Bone marrow (tissue), 2 donors: ENCODE data around the gene GJB3.
"Not testable (repeated sequence)": the region's sequence is repeated elsewhere in the genome, so short reads cannot be mapped to it uniquely, and the experiment has no call there.

Experiments
- DNase-seq, 2 donors: peaks; one replicate each; lab custom pipeline; 2025; lab: John Stamatoyannopoulos, UW

GJB3 gene

GRCh38 chr1:34786521-34787325 lies 5.7 kb downstream of the GJB3 start:
- peak; percentile 10 to 51 for DNase-seq

DNA sequence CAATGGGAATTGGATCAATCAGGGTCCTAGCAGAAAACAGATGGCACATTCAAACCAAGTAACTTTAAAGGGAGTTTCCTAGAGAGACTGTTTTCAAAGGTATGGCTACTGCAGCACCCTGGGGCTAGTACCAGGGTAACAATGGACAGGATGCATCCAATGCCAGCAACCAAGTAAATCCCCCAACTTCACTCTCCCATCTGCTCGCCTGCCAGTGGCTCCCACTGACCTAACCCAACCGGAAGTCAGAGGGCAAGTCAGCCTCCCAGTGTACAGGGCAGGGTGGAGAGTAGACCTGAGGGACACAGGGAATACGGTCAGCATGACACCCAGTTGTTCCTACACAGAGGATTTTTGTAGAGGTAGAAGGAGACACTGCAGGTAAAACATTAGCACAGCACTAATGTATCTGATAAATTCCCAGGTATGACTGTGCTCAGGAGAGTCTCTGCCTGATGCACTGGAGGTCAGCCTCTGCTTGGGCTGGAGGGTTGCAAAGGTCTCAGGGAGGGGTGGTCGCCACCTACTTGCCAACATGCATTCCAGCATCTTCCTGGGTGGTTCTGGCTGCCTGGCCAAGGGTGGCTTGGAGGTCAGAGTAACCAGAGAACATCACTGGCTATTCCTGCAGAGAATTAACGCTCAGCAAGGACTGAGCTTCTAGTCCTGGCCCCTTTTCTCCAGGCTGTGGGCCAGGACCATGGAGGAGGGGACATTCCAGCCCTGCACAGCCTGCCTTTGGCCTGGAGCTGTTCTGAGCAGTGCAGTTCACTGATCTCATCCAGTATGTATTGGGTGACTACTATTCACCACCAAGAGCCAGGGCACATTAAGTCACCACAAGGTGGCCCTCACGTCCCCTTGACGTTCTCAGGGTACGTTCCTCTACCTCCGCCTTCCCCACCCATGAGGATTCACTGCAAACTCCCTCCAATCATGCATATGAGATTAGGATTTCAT lies 6.7 kb downstream of the GJB3 start:
- no peak for DNase-seq

DNA sequence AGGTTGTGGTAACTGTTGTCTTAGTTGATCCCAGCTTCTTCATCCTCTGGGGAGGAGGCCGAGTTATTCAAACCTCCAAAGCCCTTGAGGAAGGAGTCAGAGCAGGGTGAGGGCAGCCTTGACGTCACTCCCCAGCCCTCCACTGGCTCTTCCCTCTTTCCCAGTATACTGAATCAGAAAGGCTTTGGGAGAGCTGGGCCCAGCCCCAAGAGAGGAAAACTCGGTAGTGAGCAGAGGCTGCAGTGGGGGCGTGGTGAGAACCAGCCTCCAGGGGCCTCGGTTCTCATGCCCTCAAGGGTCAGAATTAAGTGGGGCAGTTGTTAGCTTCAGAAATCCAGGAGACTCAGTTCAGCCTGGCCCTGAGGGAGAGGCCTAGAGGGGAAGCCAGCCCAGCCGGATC lies 10.0 kb downstream of the GJB3 start:
- DNase-seq: no peak

DNA sequence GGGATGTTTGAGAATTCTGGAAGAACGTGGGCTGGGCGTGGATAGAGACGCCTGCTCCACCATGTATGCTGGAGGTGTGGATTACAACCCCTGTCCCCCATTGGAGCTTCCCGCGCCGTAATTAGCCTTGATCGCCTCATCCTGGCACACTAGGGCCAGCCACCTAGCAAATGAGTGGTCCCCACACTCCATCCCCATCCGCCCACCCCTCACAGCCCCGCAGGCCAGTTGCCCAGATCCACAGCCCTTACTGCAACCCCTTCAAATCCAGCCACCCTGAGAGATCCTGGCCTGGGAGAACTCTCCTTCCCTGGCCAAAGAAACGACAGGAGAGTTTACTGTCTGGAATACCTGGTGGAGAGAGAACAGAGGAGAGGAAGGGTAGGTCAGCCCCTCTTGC lies 11.4 kb downstream of the GJB3 start:
- no peak for DNase-seq

DNA sequence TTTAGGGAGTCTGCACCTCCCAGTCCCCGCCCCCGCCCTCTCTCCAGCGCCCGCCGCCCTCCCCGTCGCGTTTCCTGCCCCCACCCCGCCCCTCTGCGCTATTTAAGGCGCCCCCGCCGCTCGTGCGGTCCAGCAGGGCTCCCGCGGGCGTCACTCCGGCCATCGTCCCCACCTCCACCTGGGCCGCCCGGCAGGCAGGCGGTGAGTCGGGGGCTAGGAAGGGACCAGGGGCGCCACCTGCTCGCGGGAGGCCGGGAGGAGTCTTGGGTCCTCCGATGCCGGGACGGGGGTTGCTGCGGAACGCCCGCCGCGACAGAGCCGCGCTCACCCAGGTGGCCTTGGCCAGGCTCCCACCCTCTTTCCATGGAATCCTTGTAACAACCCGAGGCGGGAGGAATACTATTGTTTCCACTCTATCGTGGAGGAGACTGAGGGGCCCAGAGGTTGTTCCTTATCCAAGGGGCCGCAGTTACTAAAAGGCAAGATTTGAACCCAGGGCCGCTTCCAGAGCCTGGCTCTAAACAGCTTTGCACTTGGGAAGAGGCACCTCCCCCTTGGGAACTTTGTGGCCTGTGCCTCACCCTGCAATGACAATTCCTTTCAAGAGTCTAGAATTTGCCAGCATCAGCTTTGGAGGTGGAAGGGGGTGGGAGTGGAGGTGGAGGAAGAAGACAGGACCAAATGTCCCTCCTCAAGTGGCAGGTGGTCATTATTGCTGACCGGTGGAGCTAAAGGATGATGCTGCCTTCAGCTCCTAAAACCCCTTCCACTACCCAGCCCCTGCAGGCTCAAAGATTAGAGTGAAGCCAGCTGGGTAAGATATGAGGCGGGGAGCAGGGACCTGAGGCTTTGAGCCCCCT lies 12.1 kb downstream of the GJB3 start, which contains the start of gene GJA4:
GJA4 (plus strand) TSS at position 132 of the 860 bp plus-strand sequence. CDS start 1,215 bp downstream, outside the sequence.
- no peak for DNase-seq

- DNase-seq: no peak
Observed at GRCh38 chr1:34794001-34794789, 13.2 kb downstream of the GJB3 start.

DNA sequence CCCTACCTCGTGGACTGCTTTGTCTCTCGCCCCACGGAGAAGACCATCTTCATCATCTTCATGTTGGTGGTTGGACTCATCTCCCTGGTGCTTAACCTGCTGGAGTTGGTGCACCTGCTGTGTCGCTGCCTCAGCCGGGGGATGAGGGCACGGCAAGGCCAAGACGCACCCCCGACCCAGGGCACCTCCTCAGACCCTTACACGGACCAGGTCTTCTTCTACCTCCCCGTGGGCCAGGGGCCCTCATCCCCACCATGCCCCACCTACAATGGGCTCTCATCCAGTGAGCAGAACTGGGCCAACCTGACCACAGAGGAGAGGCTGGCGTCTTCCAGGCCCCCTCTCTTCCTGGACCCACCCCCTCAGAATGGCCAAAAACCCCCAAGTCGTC lies 13.8 kb downstream of the GJB3 start:
- no peak for DNase-seq

DNA sequence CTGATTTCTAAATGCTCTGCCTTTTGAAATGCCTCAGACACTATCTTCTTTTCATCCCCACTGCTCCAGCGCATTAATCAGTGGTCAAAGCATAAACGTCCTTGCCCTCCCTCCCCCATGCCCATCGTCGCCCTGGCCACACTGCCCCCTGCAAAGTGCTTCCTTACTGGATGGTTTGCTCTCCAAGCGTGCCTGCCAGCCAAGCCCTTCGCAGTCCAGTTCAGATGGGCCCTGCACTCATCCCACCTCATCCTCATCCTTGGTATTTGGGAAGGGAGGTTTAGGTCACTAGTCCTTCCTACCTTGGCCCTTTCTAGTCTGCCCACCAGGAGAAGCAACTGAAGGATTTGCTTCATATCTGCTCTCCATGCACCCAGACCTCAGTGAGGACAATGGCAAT lies 14.9 kb downstream of the GJB3 start:
- no peak for DNase-seq

DNA sequence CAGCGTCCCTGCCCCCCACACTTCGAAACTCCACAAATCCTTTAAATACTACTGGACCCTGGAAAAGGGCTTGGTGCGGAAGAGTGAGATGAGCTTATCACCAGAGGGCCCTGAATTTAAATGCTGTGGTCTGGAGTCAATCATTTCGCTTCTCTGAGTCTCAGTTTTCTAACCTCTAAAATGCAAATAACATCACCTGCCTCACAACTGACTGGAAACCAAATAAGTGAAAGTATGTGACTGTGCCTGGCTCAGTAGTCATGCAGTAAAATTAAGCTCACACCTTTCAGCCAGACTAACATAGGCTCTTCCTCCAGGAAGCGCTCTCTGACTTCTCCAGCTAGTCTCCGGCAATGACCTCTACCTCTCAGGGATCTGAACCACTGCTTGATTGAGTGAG lies 16.0 kb downstream of the GJB3 start:
- DNase-seq: no peak

DNA sequence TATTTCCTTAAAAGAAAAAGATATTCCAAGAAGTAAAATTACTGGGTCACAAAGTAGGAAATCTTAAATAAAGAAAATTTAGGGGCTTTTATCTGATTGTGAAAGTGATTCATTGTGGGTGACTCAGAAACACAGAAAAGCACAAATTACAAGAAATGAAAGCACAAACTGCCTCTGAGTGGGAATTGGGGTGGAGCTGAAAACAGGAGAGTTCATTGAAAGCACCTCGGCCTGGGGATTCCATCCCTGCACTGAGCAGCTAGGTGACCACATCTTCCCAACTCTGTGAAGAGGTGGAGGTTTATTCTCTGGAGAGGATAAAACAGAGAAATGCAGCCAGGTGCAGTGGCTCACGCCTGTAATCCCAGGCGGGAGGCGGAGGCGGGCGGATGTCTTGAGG lies 19.2 kb downstream of the GJB3 start:
- DNase-seq: no peak

DNA sequence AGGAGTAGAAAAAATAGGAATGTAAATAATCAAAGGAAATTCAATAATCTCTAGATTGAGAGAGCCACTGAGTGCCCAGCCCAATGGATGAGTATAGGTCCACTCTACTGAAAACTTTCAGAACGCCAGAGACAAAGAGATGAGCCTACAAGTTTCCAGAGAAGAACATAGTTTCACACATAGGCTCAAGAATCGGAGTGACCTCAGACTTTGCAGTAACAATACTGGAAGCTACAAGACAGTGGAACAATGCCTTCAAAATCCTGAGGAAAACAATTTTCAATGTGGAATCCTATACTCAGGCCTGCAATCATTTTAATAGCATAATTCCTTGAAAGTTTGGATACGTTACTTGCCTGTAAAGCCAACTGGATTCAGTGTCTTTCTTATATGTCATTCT lies 22.8 kb downstream of the GJB3 start:
- DNase-seq: no peak

DNA sequence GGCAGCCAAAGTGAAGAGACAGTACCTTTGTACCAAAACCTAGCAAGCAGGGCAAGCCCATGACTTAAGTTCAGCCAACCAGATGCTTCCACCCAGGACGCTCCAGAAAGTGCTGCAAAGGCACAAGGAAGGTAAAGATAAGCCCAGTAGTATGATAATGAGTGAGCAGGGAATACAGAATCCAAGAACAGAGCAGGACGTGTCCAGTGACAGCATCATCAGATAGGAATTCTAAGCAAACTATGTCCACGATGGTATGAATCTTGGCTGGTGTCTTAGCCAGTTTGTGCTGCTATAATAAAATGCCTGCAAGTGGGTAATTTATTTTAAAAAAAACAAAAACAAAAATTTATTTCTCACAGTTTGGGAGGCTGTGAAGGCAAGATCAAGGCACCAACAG lies 25.4 kb downstream of the GJB3 start:
- DNase-seq: no peak

- no peak for DNase-seq
Observed at GRCh38 chr1:34808051-34808810, 27.2 kb downstream of the GJB3 start.

- DNase-seq: not testable (repeated sequence)
Observed at GRCh38 chr1:34810781-34811180, 29.8 kb downstream of the GJB3 start.

- DNase-seq: no peak
Observed at GRCh38 chr1:34816332-34816731, 35.3 kb downstream of the GJB3 start.

GRCh38 chr1:34816778-34817177 lies 35.8 kb downstream of the GJB3 start:
- no peak for DNase-seq

- not testable (repeated sequence) for DNase-seq
Observed at GRCh38 chr1:34818862-34819261, 37.8 kb downstream of the GJB3 start.

- no peak for DNase-seq
Observed at GRCh38 chr1:34822202-34822601, 41.2 kb downstream of the GJB3 start.

GRCh38 chr1:34824817-34825454 lies 43.9 kb downstream of the GJB3 start:
- DNase-seq: no peak
